Stimulated activated CD8-positive, alpha-beta memory T cell treated with anti-CD3 and anti-CD28 coated beads, Interleukin-15, amount 100 ng/mL, for 48 hours (primary cell): Measurements from ENCODE around the gene CTF1.
"Not testable (repeated sequence)": the region's sequence is repeated elsewhere in the genome, so short reads cannot be mapped to it uniquely, and the experiment has no call there.

ENCODE experiments used
- DNase-seq, 2 donors: peaks; one replicate each; pipeline ENCODE4 v3.0.0-alpha.2; 2020; ENCODE audit warnings: low read depth in 2 of 2

The CTF1 gene

DNA sequence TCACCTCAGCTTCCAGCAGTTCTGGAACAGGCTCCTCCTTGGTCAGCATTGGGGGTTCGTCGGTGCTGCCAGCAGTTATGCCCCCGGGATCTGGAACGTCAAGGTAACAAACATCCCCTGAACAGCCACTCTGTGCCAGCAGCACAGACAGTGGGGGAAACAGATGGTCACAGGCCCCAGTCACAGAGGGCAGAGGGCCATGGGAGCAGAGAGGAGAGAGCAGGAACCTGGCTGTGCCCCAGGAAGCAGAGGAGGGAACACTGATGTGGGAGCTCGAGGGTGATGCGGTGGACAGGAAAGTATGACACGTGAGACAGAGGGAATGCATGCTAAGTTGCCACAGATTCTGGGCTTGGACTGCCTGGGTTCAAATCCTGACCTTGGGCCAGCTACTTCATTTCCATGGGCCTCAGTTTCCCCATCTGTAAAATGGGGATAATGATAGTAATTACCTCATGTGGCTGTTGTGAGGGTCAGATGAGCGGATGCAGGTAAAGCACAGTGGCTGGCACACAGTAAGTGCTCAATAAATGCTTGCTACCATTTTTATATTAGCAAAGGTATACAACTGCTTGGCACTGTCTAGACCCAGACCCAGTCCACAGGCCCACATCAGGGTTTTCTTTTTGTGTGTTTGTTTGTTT is 7.4 kb upstream of the CTF1 start:
- DNase-seq, result no peak

DNA sequence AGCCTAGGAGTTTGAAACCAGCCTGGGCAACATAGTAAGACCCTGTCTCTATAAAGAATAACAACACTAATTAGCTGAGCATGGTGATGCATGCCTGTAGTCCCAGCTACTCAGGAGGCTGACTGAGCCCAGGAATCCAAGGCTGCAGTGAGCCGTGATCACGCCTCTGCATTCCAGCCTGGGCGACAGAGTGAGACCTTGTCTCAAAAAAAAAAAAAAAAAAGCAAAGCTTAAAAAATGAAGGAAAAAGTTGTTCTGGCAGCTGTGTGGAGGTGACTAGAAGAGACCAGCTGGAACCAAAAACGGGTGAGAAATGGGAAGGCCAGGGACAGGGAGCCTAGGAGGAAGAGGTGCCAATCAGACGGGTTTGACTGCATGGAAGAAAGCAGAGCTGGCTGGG is 6.7 kb upstream of the CTF1 start:
- DNase-seq, result no peak

DNA sequence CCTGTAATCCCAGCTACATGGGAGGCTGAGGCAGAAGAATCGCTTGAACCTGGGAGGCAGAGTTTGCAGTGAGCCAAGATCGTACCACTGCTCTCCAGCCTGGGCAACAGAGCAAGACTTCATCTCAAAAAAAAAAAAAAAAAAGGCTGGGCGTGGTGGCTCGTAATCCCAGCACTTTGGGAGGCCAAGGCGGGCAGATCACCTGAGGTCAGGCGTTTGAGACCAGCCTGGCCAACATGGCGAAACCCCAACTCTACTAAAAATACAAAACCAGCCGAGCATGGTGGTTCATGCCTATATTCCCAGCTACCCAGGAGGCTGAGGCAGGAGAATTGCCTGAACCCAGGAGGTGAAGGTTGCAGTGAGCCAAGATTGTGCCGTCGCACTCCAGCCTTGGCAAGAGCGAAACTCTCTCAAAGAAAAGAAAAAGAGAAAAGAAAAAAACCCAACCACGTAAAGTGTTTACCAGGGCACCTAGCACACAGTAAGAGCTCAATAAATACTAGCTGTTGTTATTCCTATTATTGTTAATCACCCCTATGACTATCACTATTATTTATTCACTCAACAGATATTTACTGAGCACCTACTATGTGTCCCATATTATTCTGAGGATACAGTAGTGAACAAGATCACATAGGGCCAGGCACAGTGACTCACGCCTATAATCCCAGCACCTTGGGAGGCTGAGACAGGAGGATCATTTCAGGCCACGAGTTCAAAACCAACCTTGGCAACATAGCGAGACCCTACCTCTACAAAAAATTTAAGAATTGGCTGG is 5.2 kb upstream of the CTF1 start:
- DNase-seq, result not testable (repeated sequence)

DNA sequence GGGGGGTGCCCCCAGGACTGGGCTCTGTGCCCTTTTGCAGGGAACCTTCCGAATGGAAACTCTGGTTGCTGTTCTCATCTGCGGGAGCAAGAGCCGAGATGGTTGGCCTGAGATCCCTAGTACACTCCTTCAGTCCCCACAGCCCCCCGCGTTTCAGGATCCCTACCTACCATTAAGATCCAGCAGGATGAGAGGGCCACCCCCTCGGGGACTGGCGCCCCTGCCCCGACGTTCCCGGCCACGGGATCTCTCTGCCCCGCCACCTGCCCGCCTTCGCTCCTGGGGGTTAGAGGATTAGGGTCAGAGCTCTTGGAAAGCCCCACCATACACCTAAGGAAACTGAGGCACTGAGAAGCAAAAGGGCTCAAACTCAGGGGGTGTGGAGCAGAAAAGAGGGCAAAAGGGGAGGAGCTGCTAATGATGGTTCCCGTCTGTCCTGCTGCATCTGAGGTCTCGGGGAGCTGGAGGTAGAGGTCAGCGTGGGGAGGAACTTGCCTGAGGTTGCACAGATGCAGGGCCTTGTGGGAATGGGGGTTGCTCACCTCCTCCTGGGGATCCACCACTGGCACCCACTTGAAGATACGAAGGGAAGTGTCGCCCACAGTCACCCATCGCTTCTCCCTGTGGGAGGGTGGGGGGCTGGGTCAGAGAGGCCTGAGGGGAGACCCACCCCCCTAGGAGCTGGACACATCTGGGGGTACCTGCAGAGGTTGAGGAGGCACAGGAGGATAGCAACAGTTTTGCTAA is 3.6 kb upstream of the CTF1 start:
- DNase-seq, result no peak

DNA sequence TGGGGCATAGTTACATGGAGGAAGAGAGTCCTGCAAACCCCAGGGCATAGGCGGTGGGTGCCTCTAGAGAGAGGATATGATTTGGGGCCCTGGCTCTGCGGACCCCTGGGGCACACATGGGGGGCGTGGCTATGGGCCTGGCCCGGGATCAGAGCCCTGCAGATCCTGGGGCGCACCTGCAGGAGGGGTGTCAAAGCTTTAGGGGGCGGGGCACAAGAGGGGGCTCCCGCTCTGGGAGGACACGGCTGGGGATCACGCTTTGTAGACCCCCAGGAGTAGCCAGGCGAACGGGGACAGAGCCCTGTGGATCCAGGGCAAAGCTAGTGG is 3.0 kb upstream of the CTF1 start:
- no peak for DNase-seq

GRCh38 chr16:30893744-30894539 is 2.5 kb upstream of the CTF1 start, which contains the start of gene BCL7C:
TSS of gene BCL7C (minus strand) at chr16:30894077. CDS start at chr16:30893944, 133 bp downstream.
- DNase-seq, result peak; percentile 84 to 86

GRCh38 chr16:30894540-30895368 is 1.7 kb upstream of the CTF1 start:
- DNase-seq, result no peak

GRCh38 chr16:30895627-30896260 is 670 bp upstream of the CTF1 start:
- no peak for DNase-seq

DNA sequence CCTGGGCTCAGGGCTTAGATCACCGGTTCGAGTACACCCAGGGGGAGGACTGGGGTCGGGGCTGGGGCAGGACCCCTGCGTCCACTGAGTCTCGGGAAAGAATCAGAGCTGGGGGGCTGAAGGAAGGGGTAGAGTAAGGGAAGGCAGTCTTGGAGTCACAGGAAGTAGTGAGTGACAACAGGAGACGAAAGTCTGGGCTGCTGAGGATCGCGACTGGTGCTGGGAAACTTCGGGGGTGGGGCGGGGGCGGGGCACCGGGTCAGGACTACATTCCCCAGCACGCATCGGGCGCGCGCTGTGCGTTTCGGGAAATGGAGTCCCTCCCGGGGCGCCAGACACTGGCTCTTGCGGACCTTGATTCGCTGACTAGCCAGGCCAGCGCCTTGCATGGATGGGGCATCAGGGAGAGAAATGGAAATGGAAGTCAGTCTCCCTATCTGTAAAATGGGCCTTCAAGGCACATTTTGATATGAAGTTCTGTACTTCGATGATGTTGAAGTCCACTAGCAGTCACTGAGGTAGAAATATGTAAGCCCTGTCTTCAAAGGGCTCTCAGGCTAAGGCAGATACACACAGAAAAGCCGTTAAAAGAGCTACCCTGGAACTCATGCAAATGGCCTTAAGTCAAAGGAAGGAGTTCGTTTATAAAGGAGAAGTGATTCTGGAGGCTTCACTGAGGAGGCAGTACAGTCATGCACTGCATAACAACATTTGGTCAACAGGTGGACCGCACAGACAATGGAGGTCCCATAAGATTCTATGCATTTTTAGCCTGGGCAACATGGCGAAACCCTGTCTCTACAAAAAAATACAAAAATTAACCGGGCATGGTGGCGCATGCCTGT is 697 bp downstream of the CTF1 start:
- DNase-seq, result peak; percentile 72 to 73

DNA sequence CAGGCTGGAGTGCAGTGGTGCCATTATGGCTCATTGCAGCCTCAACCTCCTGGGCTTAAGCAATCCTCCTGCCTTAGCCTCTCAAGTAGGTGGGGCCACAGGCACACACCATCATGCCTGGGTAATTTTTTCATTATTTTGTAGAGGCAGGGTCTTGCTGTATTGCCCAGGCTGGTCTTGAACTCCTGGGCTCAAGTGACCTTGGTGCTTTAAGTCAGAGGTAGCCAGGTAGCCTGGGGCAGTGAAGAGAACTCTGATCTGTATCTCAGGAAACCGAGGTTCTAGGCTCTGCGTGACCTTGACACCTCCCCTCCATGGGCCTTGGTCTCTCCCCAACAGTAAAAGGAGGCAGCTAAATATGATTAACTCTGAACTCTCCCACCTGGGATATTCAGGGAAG is 3.4 kb downstream of the CTF1 start:
- no peak for DNase-seq

DNA sequence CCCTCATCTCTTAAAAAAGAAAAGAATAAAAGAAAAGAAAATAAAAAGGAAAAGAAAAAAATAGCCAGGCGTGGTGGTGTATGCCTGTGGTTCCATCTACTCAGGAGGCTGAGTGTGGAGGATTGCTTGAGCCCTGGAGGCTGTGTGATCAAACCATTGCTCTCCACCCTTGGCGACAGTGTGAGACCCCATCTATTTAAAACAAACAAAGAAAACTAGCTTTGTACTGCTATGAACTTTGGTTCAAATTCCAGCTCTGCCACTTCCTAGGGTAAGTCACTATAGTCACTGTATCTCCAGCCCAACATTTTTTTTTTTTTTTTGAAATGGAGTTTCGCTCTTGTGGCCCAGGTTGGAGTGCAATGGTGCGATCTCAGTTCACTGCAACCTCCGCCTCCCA is 4.2 kb downstream of the CTF1 start:
- DNase-seq, result no peak

DNA sequence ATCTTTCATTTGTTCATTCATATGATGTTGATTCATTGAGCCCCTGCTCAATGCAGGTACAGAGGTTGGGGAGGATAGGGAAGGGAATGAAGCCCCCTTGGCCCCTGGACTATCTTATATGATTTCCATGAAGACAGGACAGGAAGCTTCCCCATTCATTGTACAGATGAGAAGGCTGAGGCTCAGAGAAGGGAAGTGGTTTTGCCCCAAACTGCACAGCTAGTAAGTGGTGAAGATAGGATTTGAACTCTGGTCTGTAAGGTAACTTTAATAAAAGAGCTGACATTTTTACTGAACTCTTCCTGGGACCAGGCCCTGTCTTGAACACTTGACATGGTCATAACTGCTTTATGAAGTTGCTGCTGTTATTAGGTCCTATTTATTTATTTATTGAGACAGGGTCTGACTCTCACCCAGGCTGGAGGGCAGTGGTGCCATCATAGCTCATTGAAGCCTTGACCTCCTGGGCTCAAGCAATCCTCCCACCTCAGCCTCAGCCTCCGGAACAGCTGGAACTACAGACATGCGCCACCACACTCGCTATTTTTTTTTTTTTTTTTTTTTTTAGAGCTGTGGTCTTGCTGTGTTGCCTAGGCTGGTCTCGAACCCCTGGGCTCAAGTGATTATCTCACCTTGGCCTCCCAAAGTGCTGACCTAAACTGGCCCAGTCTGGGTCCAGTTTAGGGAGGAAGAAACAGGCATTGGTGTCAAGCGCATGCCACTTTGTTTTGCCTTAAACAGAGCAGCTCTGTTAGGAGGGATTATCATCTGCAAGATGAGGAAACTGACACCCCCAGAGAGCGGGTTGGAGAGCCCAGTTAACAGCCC is 5.0 kb downstream of the CTF1 start:
- no peak for DNase-seq

GRCh38 chr16:30902029-30902972 is 5.9 kb downstream of the CTF1 start:
- peak in 1 of 2 donors; percentile 42 for DNase-seq

- no peak for DNase-seq
Measured at GRCh38 chr16:30903002-30903401, 6.6 kb downstream of the CTF1 start.

DNA sequence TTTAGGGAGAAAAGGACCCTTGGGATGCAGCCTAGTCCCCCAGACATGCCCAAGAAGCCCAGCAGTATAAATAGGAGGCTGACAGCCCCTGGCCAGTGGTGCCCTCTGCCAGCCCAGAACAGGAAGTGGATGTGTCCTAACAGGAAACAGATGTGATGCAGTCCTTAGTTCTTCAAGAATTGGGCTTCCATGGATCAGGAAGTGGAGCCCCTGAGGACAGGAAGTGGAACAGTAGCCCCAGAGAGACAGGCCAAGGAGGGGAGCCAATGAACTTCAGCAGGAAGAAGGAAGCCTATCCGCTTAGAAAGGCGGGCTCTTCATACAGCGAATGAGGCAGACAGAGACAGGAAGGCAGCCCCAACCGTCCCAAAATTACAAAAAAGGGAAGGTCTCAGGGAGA is 7.2 kb downstream of the CTF1 start:
- no peak for DNase-seq

GRCh38 chr16:30904114-30904780 is 7.8 kb downstream of the CTF1 start:
- no peak for DNase-seq

DNA sequence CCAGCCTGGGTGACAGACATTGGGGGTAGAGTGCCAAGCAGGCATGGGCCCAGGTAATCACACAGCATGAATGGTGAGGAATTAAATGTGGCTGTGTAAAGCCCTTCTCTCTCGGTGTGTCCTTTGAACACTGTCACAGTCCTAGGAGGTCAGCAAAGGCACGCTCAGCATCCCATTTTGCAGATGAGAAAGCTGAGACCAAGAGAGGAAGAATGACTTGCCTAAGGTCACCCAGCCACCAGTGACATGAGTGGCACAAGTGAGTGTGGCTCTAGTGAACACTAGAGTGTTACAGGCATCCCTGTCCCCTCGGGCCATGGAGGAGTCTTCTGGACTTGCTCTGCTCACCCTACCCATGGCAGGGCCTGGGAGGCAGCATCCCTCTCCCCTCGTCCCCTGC is 10.7 kb downstream of the CTF1 start:
- no peak for DNase-seq
